GM12873 (cell line): Measurements from ENCODE around the gene SNX30.
A peak's percentile ranks its signal among the peaks of the same experiment; 100 is the strongest.

Experiments used
- CTCF ChIP-seq: IDR thresholded peaks from 2 replicates; pipeline ENCODE4 v1.5.1; 2012; ENCODE audit warnings: low read depth, mild to moderate bottlenecking, moderate library complexity, low read length, control low read depth; ENCODE audit not compliant: insufficient read depth; ENCODE audit errors: missing control alignments

Gene SNX30

DNA sequence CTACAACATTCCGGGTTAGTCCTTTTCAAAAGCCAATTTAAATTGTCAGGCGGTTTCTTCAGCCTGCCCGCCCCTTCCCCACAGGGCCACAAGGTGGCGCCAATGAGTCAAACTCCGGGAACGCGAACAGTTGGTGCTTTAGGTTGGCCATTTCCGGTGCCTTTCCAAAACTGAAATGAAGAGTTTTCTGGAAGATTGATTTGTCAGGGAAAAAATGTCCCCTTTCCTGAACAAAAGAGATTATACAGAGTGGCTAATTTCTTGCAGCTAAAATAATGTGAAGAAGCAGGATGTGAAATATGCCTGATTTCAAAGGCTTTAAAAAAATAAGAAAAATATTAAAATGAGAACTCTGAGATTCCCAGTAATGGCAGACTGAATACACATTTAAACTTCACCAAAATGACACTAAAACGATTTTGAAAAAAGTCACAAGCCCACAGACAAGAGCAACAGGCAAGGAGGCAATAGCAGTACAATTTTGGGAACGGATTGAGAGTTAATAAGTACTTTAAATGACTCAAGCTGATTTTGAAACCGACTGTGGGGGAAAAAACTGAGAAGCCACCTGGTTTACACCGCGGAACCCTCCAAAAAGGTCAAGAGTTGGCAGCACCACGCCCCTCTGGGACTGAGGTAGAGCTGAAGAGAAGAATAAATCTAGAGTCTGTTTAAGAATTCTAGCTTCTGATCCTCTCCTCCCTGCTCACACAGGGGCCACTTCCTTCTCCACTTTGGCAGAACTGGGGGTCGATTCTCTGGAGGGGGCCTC is 94.4 kb downstream of the SNX30 start:
- TF ChIP-seq CTCF, result peak; percentile 91

- TF ChIP-seq CTCF, result no peak
These were observed 96.2 kb downstream of the SNX30 start for GRCh38 chr9:112846528-112847488.

DNA sequence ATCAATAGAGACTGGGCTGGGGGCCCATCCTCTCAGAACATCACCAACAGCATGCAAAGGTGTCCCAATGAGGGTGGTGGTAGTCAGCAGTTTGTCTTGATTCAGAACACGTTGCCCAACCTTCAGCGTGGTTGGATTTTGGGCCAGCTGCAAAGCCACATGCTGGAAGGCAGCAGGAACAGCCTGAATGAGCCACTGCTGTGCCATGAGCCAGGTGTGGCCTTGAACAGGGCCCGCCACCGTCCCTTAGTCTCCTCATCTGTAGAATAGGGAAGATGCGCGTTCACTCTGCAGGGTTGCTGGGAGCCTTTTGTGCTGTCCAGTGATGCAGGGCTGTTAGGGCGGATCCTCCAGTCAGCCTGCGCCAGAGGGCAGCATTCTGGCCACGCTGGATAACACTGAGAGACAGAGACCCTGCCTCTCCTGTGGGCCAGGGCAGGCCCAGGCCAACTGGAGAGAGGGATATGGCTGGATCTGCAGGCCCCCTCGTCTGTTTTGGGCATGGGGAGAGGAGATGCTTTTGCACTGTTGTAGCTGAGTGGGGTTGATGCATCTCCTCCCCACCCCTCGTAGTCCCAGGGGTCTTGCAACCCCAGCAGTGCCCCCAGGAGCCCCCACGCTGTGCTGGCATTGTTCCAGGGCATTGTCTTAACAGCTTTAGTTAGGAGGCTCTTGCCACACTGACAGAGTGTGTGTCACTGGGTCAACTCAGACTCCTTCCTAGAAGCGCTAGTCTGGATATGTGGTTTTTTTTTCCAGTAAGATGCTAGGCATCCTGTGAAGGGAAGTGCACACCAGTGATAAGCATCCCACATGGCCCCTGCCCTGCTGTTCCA is 98.0 kb downstream of the SNX30 start:
- no peak for TF ChIP-seq CTCF

DNA sequence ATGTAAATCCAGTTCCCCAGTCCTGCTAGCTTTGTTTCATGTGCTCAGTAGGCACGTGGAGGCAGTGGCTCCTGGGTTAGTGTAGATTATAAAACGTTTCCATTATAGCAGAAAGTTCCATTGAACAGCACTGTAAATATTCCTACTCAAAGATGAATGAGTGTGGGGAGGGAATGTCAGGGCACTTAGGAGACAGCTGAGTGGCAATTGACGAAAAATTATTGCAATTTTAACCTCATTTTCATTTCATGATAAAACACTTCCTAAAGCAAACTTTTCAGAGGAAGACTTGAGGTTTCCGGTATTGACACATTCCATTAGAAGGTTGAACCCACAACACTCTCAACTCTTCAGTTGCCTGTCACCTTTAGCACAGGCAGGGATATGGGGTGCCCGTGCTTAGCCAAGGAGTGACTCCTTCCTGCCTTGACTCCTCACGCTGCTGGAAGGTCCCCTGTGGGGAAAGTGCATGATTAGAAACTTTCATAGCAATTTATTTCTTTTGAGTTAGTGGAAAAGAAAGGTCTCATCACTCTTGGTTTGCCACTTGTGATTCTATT is 98.9 kb downstream of the SNX30 start:
- no peak for TF ChIP-seq CTCF

- no peak for TF ChIP-seq CTCF
These were observed 100.3 kb downstream of the SNX30 start for GRCh38 chr9:112850840-112851239.

- no peak for TF ChIP-seq CTCF
These were observed 102.4 kb downstream of the SNX30 start for GRCh38 chr9:112852741-112853504.
